RWPE2 (cell line): Measurements from ENCODE around the gene HMGCS2.

Experiments
- ATAC-seq: fragments of 200-7000 bp; cut with Tn5 transposase; 3 replicates; pipeline ENCODE4 v1.9.1; 2021; ENCODE audit warnings: low read depth
- DNase-seq: peaks from one replicate; pipeline ENCODE4 v3.0.0-alpha.2; 2020; ENCODE audit warnings: low spot score
- H3K27ac ChIP-seq: fragments of 450-650 bp; 2 replicates; pipeline ENCODE4 v1.5.1; 2017; ENCODE audit warnings: mild to moderate bottlenecking; ENCODE audit not compliant: poor library complexity, severe bottlenecking
- H3K27me3 ChIP-seq: fragments of 250-450 bp; sonication (Bioruptor Pico); 2 replicates; pipeline ENCODE4 v1.5.1; 2021; ENCODE audit warnings: mild to moderate bottlenecking, moderate library complexity; ENCODE audit not compliant: insufficient read depth, poor library complexity, severe bottlenecking
- H3K36me3 ChIP-seq: fragments of 250-450 bp; sonication (Bioruptor Pico); 2 replicates; pipeline ENCODE4 v1.5.1; 2020; ENCODE audit warnings: low read depth, mild to moderate bottlenecking, moderate library complexity
- H3K4me1 ChIP-seq: fragments of 250-450 bp; sonication (Bioruptor Pico); 2 replicates; pipeline ENCODE4 v1.5.1; 2021; ENCODE audit warnings: mild to moderate bottlenecking, moderate library complexity; ENCODE audit not compliant: insufficient read depth, poor library complexity, severe bottlenecking
- H3K4me3 ChIP-seq: fragments of 250-450 bp; sonication (Bioruptor Pico); 2 replicates; pipeline ENCODE4 v1.5.1; 2021; ENCODE audit warnings: mild to moderate bottlenecking, moderate library complexity; ENCODE audit not compliant: severe bottlenecking
- H3K9me3 ChIP-seq: fragments of 250-450 bp; sonication (Bioruptor Pico); 2 replicates; pipeline ENCODE4 v1.5.1; 2021; ENCODE audit warnings: mild to moderate bottlenecking, moderate library complexity; ENCODE audit not compliant: severe bottlenecking
- CTCF ChIP-seq: fragments of 450-650 bp; IDR thresholded peaks from one replicate; pipeline ENCODE4 v1.5.1; 2017; ENCODE audit warnings: mild to moderate bottlenecking, moderate library complexity; ENCODE audit not compliant: poor library complexity, severe bottlenecking

The HMGCS2 gene

DNA sequence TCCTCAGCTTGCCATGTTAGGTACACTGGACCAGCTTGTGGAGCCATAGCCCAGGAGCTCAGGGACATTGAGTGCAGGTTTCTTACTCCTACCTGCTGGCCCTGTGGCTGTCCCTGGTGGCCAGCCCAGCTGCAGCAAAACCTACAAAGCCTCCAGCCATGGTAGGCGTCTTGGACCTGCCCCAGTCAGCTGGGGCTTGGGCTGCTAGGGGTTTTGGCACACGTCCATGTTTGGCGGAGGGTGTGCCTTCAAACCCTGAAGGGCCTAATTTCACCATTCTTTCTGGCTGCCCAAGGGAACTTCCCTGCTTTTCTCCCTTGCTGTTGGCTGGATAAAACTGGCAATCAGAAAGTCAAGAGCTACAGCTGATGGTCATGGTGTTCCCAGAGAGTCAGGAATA, 25.4 kb downstream of the HMGCS2 start:
- Histone ChIP-seq H3K27ac (no peak overlapping the region), H3K36me3 (peaks cover 49% of the 10 kb centered on the region), H3K4me1 (peaks cover 8% of the 10 kb centered on the region), H3K9me3 (no peaks in the 10 kb centered on the region), H3K27me3 (no peaks in the 10 kb centered on the region), H3K4me3 (no peak overlapping the region)
- ATAC-seq (no peak), DNase-seq (no peak)
- TF ChIP-seq CTCF = no peak

DNA sequence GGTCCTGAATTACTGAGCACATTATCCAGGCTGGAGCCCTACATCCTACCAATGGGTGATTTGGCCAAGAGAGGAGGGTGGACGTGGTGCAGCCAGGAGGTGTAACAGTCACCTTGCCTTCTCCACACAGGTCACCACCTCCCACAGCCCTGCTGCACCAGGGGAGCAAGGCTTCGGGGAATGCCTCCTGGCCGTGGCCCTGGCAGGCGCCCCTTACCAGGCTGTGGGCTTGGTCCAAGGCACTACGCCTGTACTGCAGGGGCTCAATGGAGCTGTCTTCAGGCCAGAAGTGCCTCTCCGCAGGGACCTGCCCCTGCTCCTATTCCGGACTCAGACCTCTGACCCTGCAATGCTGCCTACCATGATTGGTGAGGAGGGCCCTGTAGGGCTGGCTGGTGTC, 26.0 kb downstream of the HMGCS2 start:
- TF ChIP-seq CTCF = no peak

GRCh38 chr1:119742202-119742601, 26.5 kb downstream of the HMGCS2 start:
- ATAC-seq = peak; percentile 6; the same call in 1 of the 3 replicates
- Histone ChIP-seq H3K27ac (no peak overlapping the region), H3K36me3 (peaks cover 59% of the 10 kb centered on the region), H3K4me1 (peaks cover 2% of the 10 kb centered on the region), H3K27me3 (no peaks in the 10 kb centered on the region), H3K4me3 (no peak overlapping the region), H3K9me3 (no peaks in the 10 kb centered on the region)
- TF ChIP-seq CTCF = no peak
- no peak for DNase-seq

More for the DNA sequence above, 26.0 kb downstream of the HMGCS2 start:
- Histone ChIP-seq H3K4me3 (no peak overlapping the region), H3K36me3 (peaks cover 54% of the 10 kb centered on the region), H3K27me3 (no peaks in the 10 kb centered on the region), H3K9me3 (no peaks in the 10 kb centered on the region), H3K27ac (no peak overlapping the region), H3K4me1 (peaks cover 6% of the 10 kb centered on the region)
- ATAC-seq (no peak), DNase-seq (no peak)

- Histone ChIP-seq H3K9me3 (no peaks in the 10 kb centered on the region), H3K36me3 (peaks cover 69% of the 10 kb centered on the region), H3K27me3 (no peaks in the 10 kb centered on the region), H3K4me3 (no peak overlapping the region), H3K4me1 (no peaks in the 10 kb centered on the region), H3K27ac (no peak overlapping the region)
- DNase-seq = no peak
- no peak for ATAC-seq
- TF ChIP-seq CTCF = no peak
These were observed 27.6 kb downstream of the HMGCS2 start for GRCh38 chr1:119740896-119741780.

DNA sequence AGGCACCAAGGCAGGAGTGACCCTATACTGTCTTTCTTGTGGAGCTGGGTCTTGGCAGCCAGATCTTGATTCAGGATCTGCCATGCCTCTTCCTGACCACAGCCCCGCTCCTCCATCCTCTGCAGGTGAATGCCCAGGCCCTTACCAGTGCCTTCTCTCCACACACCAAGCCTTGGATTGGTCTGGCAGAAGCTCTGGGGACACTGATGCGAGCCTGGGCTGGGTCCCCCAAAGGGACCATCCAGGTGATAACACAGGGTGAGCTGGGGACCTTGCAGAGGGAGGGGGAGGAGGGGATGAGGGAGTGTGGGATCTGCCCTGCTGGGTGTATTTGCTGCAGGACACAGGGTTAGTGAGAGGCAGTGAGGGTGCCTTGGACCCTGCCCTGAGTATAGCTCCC, 28.4 kb downstream of the HMGCS2 start:
- Histone ChIP-seq H3K36me3 (peaks cover 78% of the 10 kb centered on the region), H3K27ac (no peak overlapping the region), H3K27me3 (no peaks in the 10 kb centered on the region), H3K9me3 (no peaks in the 10 kb centered on the region), H3K4me3 (no peak overlapping the region), H3K4me1 (no peaks in the 10 kb centered on the region)
- ATAC-seq (no peak), DNase-seq (no peak)
- TF ChIP-seq CTCF = no peak
